WI38 (cell line): ENCODE measurements around the gene MET.

Experiments used
- H3K4me3 ChIP-seq: 2 replicates; pipeline ENCODE4 v1.5.1; 2011; ENCODE audit warnings: low read depth, mild to moderate bottlenecking, control low read depth, low read length
- CTCF ChIP-seq: IDR thresholded peaks from 2 replicates; pipeline ENCODE4 v1.5.1; 2012; ENCODE audit warnings: low read depth, mild to moderate bottlenecking, control low read depth, low read length

MET gene

DNA sequence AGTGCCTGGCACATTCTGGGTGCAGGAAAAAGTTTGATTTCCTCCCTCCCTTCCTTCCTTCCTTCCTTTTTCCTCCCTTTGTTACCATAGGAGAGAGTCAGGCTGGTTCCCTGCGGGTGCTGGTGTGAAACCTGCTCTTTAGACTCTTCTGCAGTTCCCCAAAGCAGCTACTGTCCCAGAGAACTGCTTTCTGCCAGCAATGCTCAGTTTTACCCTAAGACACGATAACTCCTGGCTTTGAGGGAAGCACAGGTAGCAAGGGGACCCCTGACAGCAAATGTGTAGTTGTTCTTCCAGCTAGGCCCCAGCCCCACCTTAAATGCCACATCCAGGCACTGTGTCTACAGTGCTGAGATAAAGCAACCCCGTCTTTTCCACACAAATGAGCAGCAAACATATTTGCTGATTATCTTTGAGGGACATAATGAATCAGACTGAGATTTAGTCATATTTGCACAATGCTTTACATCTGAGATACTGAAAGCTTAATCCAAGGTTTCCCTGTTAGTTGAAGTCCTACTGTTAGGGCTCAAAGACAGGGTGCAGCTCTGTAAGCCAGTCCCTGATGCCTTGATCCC lies 55.5 kb downstream of the MET start:
- TF ChIP-seq CTCF: no peak
- H3K4me3 ChIP-seq: no peak overlapping the region

DNA sequence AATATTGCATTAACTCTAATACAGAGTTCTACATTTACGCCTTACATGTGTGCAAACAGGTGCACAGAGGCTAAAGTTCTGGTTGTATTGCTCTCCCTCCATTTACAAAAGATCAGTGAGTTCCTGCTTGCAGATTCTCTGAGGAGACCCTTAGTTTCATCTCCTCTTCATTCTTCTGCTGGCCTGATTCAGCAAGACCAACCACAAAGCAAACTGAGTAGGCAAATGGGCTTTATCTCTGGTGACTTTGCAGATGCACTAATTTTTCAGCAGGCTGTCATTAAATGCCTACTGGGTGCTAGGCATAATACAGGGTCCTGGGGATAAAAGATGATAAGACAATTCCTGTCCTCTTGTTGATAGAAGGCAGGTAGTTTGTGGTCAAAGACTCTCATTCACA lies 56.4 kb downstream of the MET start:
- TF ChIP-seq CTCF: no peak
- no peak overlapping the region for H3K4me3 ChIP-seq

DNA sequence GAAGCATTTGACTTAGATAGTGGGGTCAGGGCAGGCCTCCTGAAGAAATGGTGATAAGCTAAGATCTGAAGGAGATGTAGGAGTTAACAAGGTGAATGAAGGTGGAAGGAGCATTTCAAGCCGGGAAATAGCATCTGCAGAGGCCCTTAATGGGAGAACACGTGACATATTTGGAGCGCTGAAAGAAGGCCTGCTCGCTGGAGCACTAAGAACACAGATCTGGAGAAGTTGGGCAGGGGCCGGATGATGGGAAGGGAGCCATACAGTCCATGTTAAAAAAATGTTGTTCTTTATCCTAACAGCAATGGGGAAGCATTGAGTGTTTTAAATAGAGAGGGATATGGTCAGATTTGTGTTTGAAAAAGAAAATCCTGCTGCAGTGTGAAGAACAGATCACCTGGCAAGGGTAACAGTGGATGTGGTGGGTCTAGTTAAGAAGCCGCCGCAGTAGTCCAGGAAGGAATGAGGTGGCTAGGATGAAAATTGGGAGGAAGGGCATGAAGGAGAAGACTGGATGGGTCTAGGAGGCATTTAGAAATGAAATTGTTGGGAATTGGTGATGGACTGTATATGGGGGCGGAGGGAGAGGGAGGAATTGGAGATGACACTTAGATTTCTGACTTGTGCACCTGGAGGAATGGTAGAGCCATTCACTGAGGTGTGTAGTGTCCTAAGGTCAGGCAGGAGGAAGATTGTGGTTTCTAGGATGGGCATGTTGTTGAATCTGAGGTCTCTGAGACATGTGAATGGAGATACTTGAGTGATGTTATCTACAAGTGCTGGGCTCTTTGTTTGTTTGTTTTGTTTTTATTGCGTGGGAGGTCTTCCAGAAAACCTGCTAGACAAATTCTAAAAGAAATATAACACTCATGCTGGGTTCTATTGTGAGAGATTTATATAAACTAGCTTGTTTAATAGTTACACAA lies 58.4 kb downstream of the MET start:
- H3K4me3 ChIP-seq: no peak overlapping the region
- no peak for TF ChIP-seq CTCF

GRCh38 chr7:116731023-116731395 lies 59.0 kb downstream of the MET start:
- no peak overlapping the region for H3K4me3 ChIP-seq
- no peak for TF ChIP-seq CTCF

DNA sequence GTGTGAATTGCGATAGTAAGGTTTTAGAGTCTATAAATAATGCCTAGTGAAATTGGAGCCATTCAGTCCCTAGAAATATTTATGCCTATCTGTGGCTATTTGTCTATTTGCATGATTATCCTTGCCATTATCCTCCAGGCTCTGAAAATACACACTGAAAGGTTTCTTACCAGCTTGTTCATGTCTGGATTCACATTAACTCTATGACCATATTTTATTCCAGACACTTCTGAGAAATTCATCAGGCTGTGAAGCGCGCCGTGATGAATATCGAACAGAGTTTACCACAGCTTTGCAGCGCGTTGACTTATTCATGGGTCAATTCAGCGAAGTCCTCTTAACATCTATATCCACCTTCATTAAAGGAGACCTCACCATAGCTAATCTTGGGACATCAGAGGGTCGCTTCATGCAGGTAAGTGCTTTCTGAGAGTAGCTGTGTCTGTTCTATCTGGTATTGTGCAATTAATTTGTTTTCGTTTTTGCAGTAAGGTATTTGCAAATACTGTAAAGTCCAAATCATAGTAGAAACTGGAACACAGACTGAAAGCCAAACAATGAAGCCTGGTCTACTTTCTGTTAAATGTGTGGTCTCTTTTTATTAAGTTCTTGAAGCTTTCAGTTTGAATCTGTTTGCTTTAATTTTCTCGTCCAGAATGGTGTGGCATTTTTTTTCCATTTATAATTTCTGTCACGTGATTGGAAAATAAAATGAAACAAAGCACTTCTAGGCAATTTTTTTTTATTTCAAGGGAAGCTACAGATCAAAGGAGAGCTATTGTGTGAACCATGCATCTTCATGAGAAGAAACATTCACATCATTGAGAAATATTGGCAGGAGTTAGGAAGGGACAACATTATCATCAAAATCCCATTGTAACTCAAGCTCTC lies 59.7 kb downstream of the MET start:
- no peak overlapping the region for H3K4me3 ChIP-seq
- no peak for TF ChIP-seq CTCF

DNA sequence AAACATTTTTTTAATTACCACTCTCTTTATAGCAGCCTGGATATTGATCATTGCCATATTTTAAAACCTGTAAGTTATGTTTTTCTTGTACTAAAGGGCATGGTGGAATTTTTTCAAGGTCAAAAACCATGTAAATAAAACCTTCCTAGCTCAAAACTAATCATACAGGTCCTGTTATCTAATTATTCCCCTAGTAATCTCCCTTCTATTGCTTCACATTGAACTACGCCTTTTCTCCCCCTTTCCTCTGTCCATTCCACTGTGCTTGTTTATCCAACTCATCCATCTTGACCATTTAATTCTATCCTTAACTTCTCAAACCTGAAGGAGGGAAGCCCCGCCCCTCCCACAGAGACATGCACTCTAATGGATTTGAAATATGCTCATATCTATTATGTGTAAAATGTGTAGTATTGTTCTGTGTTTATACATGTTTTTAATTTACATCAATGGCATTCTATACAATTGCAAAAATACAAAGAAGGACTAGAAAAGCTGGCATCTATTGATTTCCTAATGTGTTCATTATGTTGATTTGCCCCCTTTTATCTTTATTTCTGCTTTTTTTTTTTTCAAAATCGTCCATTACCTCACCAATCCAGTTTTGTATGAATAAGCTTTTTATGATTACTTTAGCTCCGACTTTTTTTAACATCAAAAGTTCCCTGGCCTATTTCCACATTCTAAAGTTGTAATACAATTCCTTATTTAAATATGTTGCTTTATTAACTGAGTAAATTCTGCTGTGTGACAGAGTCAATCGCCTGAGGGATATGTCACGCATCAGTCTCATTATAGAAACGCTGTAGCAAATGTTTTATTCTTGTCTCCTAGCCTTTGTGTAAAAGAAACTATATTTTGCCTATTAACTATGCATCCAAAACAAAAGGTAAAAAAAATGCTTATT lies 61.0 kb downstream of the MET start:
- H3K4me3 ChIP-seq: no peak overlapping the region
- no peak for TF ChIP-seq CTCF
